SK-N-SH treated with all-trans-retinoic acid at 6 μM for 48 hours (cell line): Measurements from ENCODE around the gene CYP1A2.

Experiments used
- ARNTL ChIP-seq: fragments of 450-650 bp; formaldehyde crosslinking; IDR thresholded peaks from 2 replicates; pipeline ENCODE4 v1.5.0; 2020; ENCODE audit warnings: low read depth, mild to moderate bottlenecking, moderate library complexity, borderline replicate concordance
- PATZ1 ChIP-seq: fragments of 250-450 bp; sonication (Bioruptor Pico); IDR thresholded peaks from 2 replicates; pipeline ENCODE4 v1.8.0; 2020; ENCODE audit warnings: mild to moderate bottlenecking, moderate library complexity, borderline replicate concordance
- TCF4 ChIP-seq: fragments of 250-450 bp; sonication (Bioruptor Pico); IDR thresholded peaks from 2 replicates; pipeline ENCODE4 v1.8.0; 2021; ENCODE audit warnings: mild to moderate bottlenecking, moderate library complexity, borderline replicate concordance
- TSHZ2 ChIP-seq: fragments of 250-450 bp; sonication (Bioruptor Pico); IDR thresholded peaks from 2 replicates; pipeline ENCODE4 v1.5.0; 2020; ENCODE audit warnings: mild to moderate bottlenecking, moderate library complexity

- no peak for TF ChIP-seq TSHZ2
- no peak for TF ChIP-seq TCF4 (CRISPR knock-in tag)
- TF ChIP-seq PATZ1 (CRISPR knock-in tag), result no peak
- TF ChIP-seq ARNTL (CRISPR knock-in tag), result no peak
Measured at GRCh38 chr15:74782259-74783071, 33.8 kb downstream of the CYP1A2 start.
